ENCODE results near the gene LIPT2. TPM values are rescaled to one million over a fixed set of nuclear protein-coding genes. Genes with fewer than 3 reads are reported as not detected.

Gene LIPT2
- total RNA-seq, 1 experiment from 2014 or later = 8.6 TPM

- H3K9me3 ChIP-seq (ENCODE audit: low read depth, low read length, poor library complexity, severe bottlenecking) = no peaks in the 10 kb centered on the region
- ChIA-PET CTCF (no interaction called here), POLR2A (ENCODE audit: low non-redundant PET) (no interaction called here)
- H3K27ac ChIP-seq (ENCODE audit: low read depth, low read length, poor library complexity, severe bottlenecking) = no peak overlapping the region
- H3K4me3 ChIP-seq (ENCODE audit: low read depth, low read length, poor library complexity, severe bottlenecking) = no peak overlapping the region
- BruUV-seq (replicated peaks) = no TSS peak
- intact Hi-C loops (cut with micrococcal nuclease; ENCODE audit: unreplicated experiment) = no loop called here
- no peak for DNase-seq (ENCODE audit: low spot score)
- TF ChIP-seq EZH2 (IDR thresholded peaks at IDR 0.05; ENCODE audit: borderline replicate concordance, low read depth, low read length, poor library complexity, severe bottlenecking) = no peak
- no peak for TF ChIP-seq CTCF (conservative IDR thresholded peaks at IDR 0.05; ENCODE audit: low read depth, low read length)
- no peaks in the 10 kb centered on the region for H3K36me3 ChIP-seq (ENCODE audit: insufficient read depth, low read length, poor library complexity, severe bottlenecking)
- no peaks in the 10 kb centered on the region for H3K4me1 ChIP-seq (ENCODE audit: insufficient read depth, low read length, poor library complexity, severe bottlenecking)
- H3K27me3 ChIP-seq (replicated peaks; ENCODE audit: insufficient read depth, low read depth, low read length, poor library complexity) = no peaks in the 10 kb centered on the region
Measured at GRCh38 chr11:74524978-74525377, 31.5 kb upstream of the LIPT2 start.

GRCh38 chr11:74524501-74524900 lies 31.0 kb upstream of the LIPT2 start:
- CTCF ChIA-PET = no interaction called here
- POLR2A ChIA-PET (ENCODE audit: low non-redundant PET) = no interaction called here
- Histone ChIP-seq H3K27ac (ENCODE audit: low read depth, low read length, poor library complexity, severe bottlenecking) (no peak overlapping the region), H3K36me3 (ENCODE audit: insufficient read depth, low read length, poor library complexity, severe bottlenecking) (no peaks in the 10 kb centered on the region), H3K27me3 (replicated peaks; ENCODE audit: insufficient read depth, low read depth, low read length, poor library complexity) (no peaks in the 10 kb centered on the region), H3K9me3 (ENCODE audit: low read depth, low read length, poor library complexity, severe bottlenecking) (no peaks in the 10 kb centered on the region), H3K4me3 (ENCODE audit: low read depth, low read length, poor library complexity, severe bottlenecking) (no peak overlapping the region), H3K4me1 (ENCODE audit: insufficient read depth, low read length, poor library complexity, severe bottlenecking) (no peaks in the 10 kb centered on the region)
- TF ChIP-seq EZH2 (IDR thresholded peaks at IDR 0.05; ENCODE audit: borderline replicate concordance, low read depth, low read length, poor library complexity, severe bottlenecking) = no peak
- TF ChIP-seq CTCF (conservative IDR thresholded peaks at IDR 0.05; ENCODE audit: low read depth, low read length) = no peak
- BruUV-seq (replicated peaks) = no TSS peak
- intact Hi-C loops (cut with micrococcal nuclease; ENCODE audit: unreplicated experiment) = no loop called here
- no peak for DNase-seq (ENCODE audit: low spot score)

- Histone ChIP-seq H3K4me1 (ENCODE audit: insufficient read depth, low read length, poor library complexity, severe bottlenecking) (no peaks in the 10 kb centered on the region), H3K27me3 (replicated peaks; ENCODE audit: insufficient read depth, low read depth, low read length, poor library complexity) (no peaks in the 10 kb centered on the region), H3K36me3 (ENCODE audit: insufficient read depth, low read length, poor library complexity, severe bottlenecking) (no peaks in the 10 kb centered on the region), H3K27ac (ENCODE audit: low read depth, low read length, poor library complexity, severe bottlenecking) (no peak overlapping the region), H3K4me3 (ENCODE audit: low read depth, low read length, poor library complexity, severe bottlenecking) (no peak overlapping the region), H3K9me3 (ENCODE audit: low read depth, low read length, poor library complexity, severe bottlenecking) (no peaks in the 10 kb centered on the region)
- intact Hi-C loops (cut with micrococcal nuclease; ENCODE audit: unreplicated experiment) = no loop called here
- no TSS peak for BruUV-seq (replicated peaks)
- no peak for DNase-seq (ENCODE audit: low spot score)
- POLR2A ChIA-PET (ENCODE audit: low non-redundant PET) = no interaction called here
- CTCF ChIA-PET = no interaction called here
- TF ChIP-seq CTCF (conservative IDR thresholded peaks at IDR 0.05; ENCODE audit: low read depth, low read length) (no peak), EZH2 (IDR thresholded peaks at IDR 0.05; ENCODE audit: borderline replicate concordance, low read depth, low read length, poor library complexity, severe bottlenecking) (no peak)
Measured at GRCh38 chr11:74522776-74523175, 29.3 kb upstream of the LIPT2 start.
